ENCODE measurements around the gene ATG9B.

GRCh38 chr7:151053096-151053495 is 28.8 kb upstream of the ATG9B start:
- TF ChIP-seq TCF4 (CRISPR knock-in tag; IDR thresholded peaks at IDR 0.05; ENCODE audit: borderline replicate concordance) = no peak
- TF ChIP-seq ZC3H10 (CRISPR knock-in tag; IDR thresholded peaks at IDR 0.05) = no peak
- TF ChIP-seq OSR1 (CRISPR knock-in tag; IDR thresholded peaks at IDR 0.05) = no peak
- no peak for TF ChIP-seq RARB (CRISPR knock-in tag; IDR thresholded peaks at IDR 0.05)
- no peak for TF ChIP-seq ZNF70 (CRISPR knock-in tag; IDR thresholded peaks at IDR 0.05)
- no peak for TF ChIP-seq ISL1 (CRISPR knock-in tag; IDR thresholded peaks at IDR 0.05)
- TF ChIP-seq PATZ1 (CRISPR knock-in tag; IDR thresholded peaks at IDR 0.05; ENCODE audit: borderline replicate concordance) = no peak
- TF ChIP-seq TSHZ2 (CRISPR knock-in tag; IDR thresholded peaks at IDR 0.05) = no peak
- TF ChIP-seq CSRNP3 (CRISPR knock-in tag; IDR thresholded peaks at IDR 0.05) = no peak
- no peak for TF ChIP-seq PPARA (CRISPR knock-in tag; IDR thresholded peaks at IDR 0.05; ENCODE audit: borderline replicate concordance)
- no peak for TF ChIP-seq ARNTL (CRISPR knock-in tag; IDR thresholded peaks at IDR 0.05; ENCODE audit: borderline replicate concordance, low read depth)
- TF ChIP-seq GLIS3 (CRISPR knock-in tag; IDR thresholded peaks at IDR 0.05) = no peak
- TF ChIP-seq POU6F1 (CRISPR knock-in tag; IDR thresholded peaks at IDR 0.05; ENCODE audit: borderline replicate concordance, low read depth) = no peak

All from SK-N-SH treated with all-trans-retinoic acid at 6 μM for 48 hours (cell line).